Caco-2 (cell line): ENCODE results near the gene KIAA0319L. TPM values are rescaled to one million over a fixed set of nuclear protein-coding genes. Genes with fewer than 3 reads are reported as not detected.

ENCODE experiments used
- BruUV-seq: library from RNA; stranded (reverse); fragments of 400-500 nt; replicated peaks from 2 replicates; lab custom pipeline; 2021; lab: Mats Ljungman, UMichigan
- CTCF ChIA-PET: fragments of 300-600 bp; sonication (Branson Sonifier 250); formaldehyde crosslinking; loops from one replicate; lab custom pipeline; 2022; ENCODE audit warnings: antibody characterized with exemption; lab: Charles Lee
- POLR2A ChIA-PET: fragments of 300-600 bp; sonication (Branson Sonifier 250); formaldehyde crosslinking; loops from one replicate; lab custom pipeline; 2022; ENCODE audit warnings: antibody characterized with exemption; lab: Charles Lee
- DNase-seq, 2 experiments: peaks; one replicate each; pipeline versions ENCODE4 v3.0.0 to v3.0.0-alpha.2; 2020 to 2022
- H3K27me3 ChIP-seq: replicated peaks from 2 replicates; pipeline ENCODE4 v1.6.0; 2011; ENCODE audit warnings: low read length; ENCODE audit not compliant: control insufficient read depth, insufficient read depth
- H3K36me3 ChIP-seq: 2 replicates; pipeline ENCODE4 v1.5.1; 2011; ENCODE audit warnings: low read length; ENCODE audit not compliant: control insufficient read depth, insufficient read depth
- H3K4me1 ChIP-seq: fragments of 250-450 bp; sonication (Bioruptor Pico); 2 replicates; pipeline ENCODE4 v1.5.1; 2020; ENCODE audit warnings: mild to moderate bottlenecking
- H3K4me3 ChIP-seq: 2 replicates; pipeline ENCODE4 v1.5.1; 2011; ENCODE audit warnings: low read depth, mild to moderate bottlenecking, control low read depth, low read length
- H3K9me3 ChIP-seq: fragments of 250-450 bp; sonication (Bioruptor Pico); 2 replicates; pipeline ENCODE4 v1.5.1; 2020; ENCODE audit warnings: mild to moderate bottlenecking, moderate library complexity
- H3K27ac Mint-ChIP-seq: one replicate; pipeline ENCODE4 v1.8.0; 2022; ENCODE audit warnings: mixed read lengths; ENCODE audit not compliant: unreplicated experiment
- H3K27me3 Mint-ChIP-seq: one replicate; pipeline ENCODE4 v1.8.0; 2022; ENCODE audit warnings: mixed read lengths; ENCODE audit not compliant: insufficient read depth, unreplicated experiment
- H3K36me3 Mint-ChIP-seq: one replicate; pipeline ENCODE4 v1.8.0; 2022; ENCODE audit warnings: mild to moderate bottlenecking, mixed read lengths; ENCODE audit not compliant: insufficient read depth, unreplicated experiment
- H3K4me1 Mint-ChIP-seq: one replicate; pipeline ENCODE4 v1.8.0; 2022; ENCODE audit warnings: low read depth, mixed read lengths; ENCODE audit not compliant: unreplicated experiment
- H3K4me3 Mint-ChIP-seq: one replicate; pipeline ENCODE4 v1.8.0; 2022; ENCODE audit warnings: mild to moderate bottlenecking, moderate library complexity, mixed read lengths; ENCODE audit not compliant: unreplicated experiment
- H3K9me3 Mint-ChIP-seq: one replicate; pipeline ENCODE4 v1.8.0; 2022; ENCODE audit warnings: mixed read lengths; ENCODE audit not compliant: unreplicated experiment
- CTCF ChIP-seq, 2 experiments: fragments of 200-600 bp in 1 of 2; IDR thresholded peaks; 1 replicate in 1 of 2; 2 replicates in 1 of 2; pipeline versions ENCODE4 v1.5.1 to v1.8.0; 2011 to 2022; ENCODE audit warnings: antibody characterized with exemption in 1 of 2, control low read depth in 1 of 2, inconsistent platforms in 1 of 2, low read depth in 1 of 2, low read length in 1 of 2, mild to moderate bottlenecking in 1 of 2, moderate library complexity in 1 of 2; ENCODE audit not compliant: insufficient read depth in 1 of 2, severe bottlenecking in 1 of 2, unreplicated experiment in 1 of 2
- intact Hi-C: fragments of 100-400 bp; cut with micrococcal nuclease; formaldehyde crosslinking; loops from one replicate; pipeline ENCODE4 v1.10.0; 2022; ENCODE audit not compliant: unreplicated experiment
- total RNA-seq: library from RNA; stranded (reverse); gene quantifications from 2 replicates; pipeline ENCODE4 v1.2.3, GENCODE V29; 2022

Gene KIAA0319L
- total RNA-seq, 1 experiment from 2014 or later = 39.9 TPM

- ChIA-PET CTCF (no interaction called here), POLR2A (no interaction called here)
- Histone ChIP-seq H3K4me1 (no peaks in the 10 kb centered on the region), H3K27me3 (no peaks in the 10 kb centered on the region), H3K4me3 (no peak overlapping the region), H3K36me3 (no peaks in the 10 kb centered on the region), H3K9me3 (no peaks in the 10 kb centered on the region)
- Mint-ChIP-seq H3K36me3 (peaks cover 30% of the 10 kb centered on the region), H3K9me3 (no peaks in the 10 kb centered on the region), H3K4me3 (no peak overlapping the region), H3K27me3 (no peaks in the 10 kb centered on the region), H3K27ac (no peak overlapping the region), H3K4me1 (no peaks in the 10 kb centered on the region)
- BruUV-seq = no TSS peak
- DNase-seq = no peak
- intact Hi-C loops = no loop called here
- TF ChIP-seq CTCF (IDR thresholded peaks at IDR 0.05; ENCODE audit: insufficient read depth in 1 of 2, low read depth in 1 of 2, low read length in 1 of 2, severe bottlenecking in 1 of 2, unreplicated experiment in 1 of 2) = no peak
Measured at GRCh38 chr1:35561297-35561971, 4.2 kb upstream of the KIAA0319L start.

- Histone ChIP-seq H3K27me3 (no peaks in the 10 kb centered on the region), H3K9me3 (no peaks in the 10 kb centered on the region), H3K4me1 (peaks cover 6% of the 10 kb centered on the region), H3K36me3 (no peaks in the 10 kb centered on the region), H3K4me3 (no peak overlapping the region)
- no peak for TF ChIP-seq CTCF (IDR thresholded peaks at IDR 0.05; ENCODE audit: insufficient read depth in 1 of 2, low read depth in 1 of 2, low read length in 1 of 2, severe bottlenecking in 1 of 2, unreplicated experiment in 1 of 2)
- BruUV-seq = no TSS peak
- Mint-ChIP-seq H3K27me3 (no peaks in the 10 kb centered on the region), H3K36me3 (peaks cover 29% of the 10 kb centered on the region), H3K4me3 (no peak overlapping the region), H3K4me1 (no peaks in the 10 kb centered on the region), H3K9me3 (no peaks in the 10 kb centered on the region), H3K27ac (no peak overlapping the region)
- DNase-seq = no peak
- ChIA-PET POLR2A (no interaction called here), CTCF (no interaction called here)
- intact Hi-C loops = no loop called here
Measured at GRCh38 chr1:35560256-35561225, 3.3 kb upstream of the KIAA0319L start.

GRCh38 chr1:35559317-35559944, 2.2 kb upstream of the KIAA0319L start:
- no peak for DNase-seq
- H3K4me1 Mint-ChIP-seq = no peaks in the 10 kb centered on the region
- no peak overlapping the region for H3K4me3 ChIP-seq

More at GRCh38 chr1:35559317-35559944, 2.2 kb upstream of the KIAA0319L start:
- H3K36me3 ChIP-seq = no peaks in the 10 kb centered on the region
- no peaks in the 10 kb centered on the region for H3K9me3 ChIP-seq
- H3K4me3 Mint-ChIP-seq = no peak overlapping the region
- no peaks in the 10 kb centered on the region for H3K27me3 ChIP-seq
- no peak overlapping the region for H3K27ac Mint-ChIP-seq
- ChIA-PET POLR2A (no interaction called here), CTCF (no interaction called here)
- H3K9me3 Mint-ChIP-seq = no peaks in the 10 kb centered on the region
- peaks cover 34% of the 10 kb centered on the region for H3K36me3 Mint-ChIP-seq
- TF ChIP-seq CTCF (IDR thresholded peaks at IDR 0.05; ENCODE audit: insufficient read depth in 1 of 2, low read depth in 1 of 2, low read length in 1 of 2, severe bottlenecking in 1 of 2, unreplicated experiment in 1 of 2) = no peak
- peaks cover 12% of the 10 kb centered on the region for H3K4me1 ChIP-seq
- no TSS peak for BruUV-seq
- no peaks in the 10 kb centered on the region for H3K27me3 Mint-ChIP-seq
- intact Hi-C loops = loop anchor here (5.0 to 10.0 kb wide), 2 partner anchors 367 to 485 kb away; partner anchors contain the start of genes SFPQ and ZMYM1
